SK-N-SH (cell line): ENCODE data around the gene DTD2. TPM values are rescaled to one million over a fixed set of nuclear protein-coding genes. Genes with fewer than 3 reads are reported as not detected.

Experiments used
- CTCF ChIA-PET: fragments of 300-600, 350-600 bp; formaldehyde crosslinking; extraction: SDS; loops from one replicate; lab custom pipeline; 2021; lab: Yijun Ruan, JAX
- POLR2A ChIA-PET: fragments of 350-600 bp; sonication (Branson Sonifier 250); formaldehyde crosslinking; extraction: SDS; loops from one replicate; lab custom pipeline; 2020; ENCODE audit warnings: antibody characterized with exemption, inconsistent platforms; lab: Yijun Ruan, JAX
- DNase-seq: peaks from one replicate; pipeline ENCODE4 v3.0.0; 2012
- H2AFZ ChIP-seq: fragments of 200-600 bp; sonication (generic); 2 replicates; pipeline ENCODE4 v1.8.1; 2016; ENCODE audit warnings: antibody characterized with exemption, mild to moderate bottlenecking, low read depth
- H3F3A ChIP-seq: fragments of 200-600 bp; sonication (generic); replicated peaks from 2 replicates; pipeline ENCODE3; 2016; ENCODE audit warnings: antibody characterized with exemption, mild to moderate bottlenecking; ENCODE audit not compliant: insufficient read depth
- H3K27ac ChIP-seq, 2 experiments: fragments of 200-500 bp in 1 of 2; fragments of 200-600 bp in 1 of 2; sonication (Bioruptor generic) in 1 of 2; sonication (generic), shearing (Covaris generic) in 1 of 2; 2 replicates each; pipeline versions ENCODE4 v1.5.1 to v1.6.1; 2014 to 2016; ENCODE audit warnings: low read depth in 2 of 2, inconsistent platforms in 1 of 2, low read length in 1 of 2, mild to moderate bottlenecking in 1 of 2, mixed read lengths in 1 of 2
- H3K27me3 ChIP-seq: fragments of 200-600 bp; sonication (generic), shearing (Covaris generic); 2 replicates; pipeline ENCODE4 v1.6.1; 2016; ENCODE audit warnings: mixed run types; ENCODE audit not compliant: insufficient read depth
- H3K36me3 ChIP-seq, 2 experiments: fragments of 200-500 bp in 1 of 2; fragments of 200-600 bp in 1 of 2; sonication (Bioruptor generic) in 1 of 2; sonication (generic) in 1 of 2; replicated peaks in 1 of 2; 2 replicates each; pipeline versions ENCODE3 to v1.5.1; 2014 to 2016; ENCODE audit warnings: low read length in 1 of 2, mild to moderate bottlenecking in 1 of 2; ENCODE audit not compliant: insufficient read depth in 2 of 2, control insufficient read depth in 1 of 2
- H3K4me1 ChIP-seq, 2 experiments: fragments of 200-500 bp in 1 of 2; fragments of 200-600 bp in 1 of 2; sonication (Bioruptor generic) in 1 of 2; sonication (generic), shearing (Covaris generic) in 1 of 2; 2 replicates each; pipeline versions ENCODE4 v1.5.1 to v1.6.1; 2014 to 2016; ENCODE audit warnings: low read depth in 1 of 2, low read length in 1 of 2, mixed run types in 1 of 2; ENCODE audit not compliant: insufficient read depth in 2 of 2, control insufficient read depth in 1 of 2
- H3K4me2 ChIP-seq: fragments of 200-600 bp; sonication (generic), shearing (Covaris generic); 2 replicates; pipeline ENCODE4 v1.6.1; 2017; ENCODE audit warnings: mixed run types
- H3K4me3 ChIP-seq, 2 experiments: fragments of 200-500 bp in 1 of 2; fragments of 200-600 bp in 1 of 2; sonication (Bioruptor generic) in 1 of 2; sonication (generic), shearing (Covaris generic) in 1 of 2; 2 replicates each; pipeline versions ENCODE4 v1.5.1 to v1.8.1; 2014 to 2016; ENCODE audit warnings: low read depth in 2 of 2, inconsistent platforms in 1 of 2, low read length in 1 of 2, mild to moderate bottlenecking in 1 of 2, mixed read lengths in 1 of 2, moderate library complexity in 1 of 2
- H3K79me2 ChIP-seq: fragments of 200-600 bp; sonication (generic); 2 replicates; pipeline ENCODE4 v1.8.1; 2017; ENCODE audit warnings: mild to moderate bottlenecking; ENCODE audit not compliant: insufficient read depth
- H3K9ac ChIP-seq: fragments of 200-600 bp; sonication (generic); 2 replicates; pipeline ENCODE4 v1.6.1; 2017; ENCODE audit warnings: mixed run types
- H3K9me2 ChIP-seq: fragments of 200-600 bp; sonication (generic); 2 replicates; pipeline ENCODE4 v1.6.1; 2017; ENCODE audit warnings: mixed run types
- H3K9me3 ChIP-seq: fragments of 200-600 bp; sonication (generic); 2 replicates; pipeline ENCODE4 v1.6.1; 2017; ENCODE audit warnings: mixed run types, mild to moderate bottlenecking, moderate library complexity
- H4K20me1 ChIP-seq: fragments of 200-600 bp; sonication (generic); 2 replicates; pipeline ENCODE4 v1.6.1; 2017; ENCODE audit warnings: mild to moderate bottlenecking, mixed run types; ENCODE audit not compliant: insufficient read depth
- EP300 ChIP-seq, 2 experiments: IDR thresholded peaks; 2 replicates each; pipeline versions ENCODE4 v1.4.0 to v1.6.1; 2012; ENCODE audit warnings: borderline replicate concordance in 1 of 2, low read depth in 1 of 2, low read length in 1 of 2
- EZH2phosphoT487 ChIP-seq: fragments of 200-600 bp; sonication (generic); IDR thresholded peaks from 2 replicates; pipeline ENCODE4 v1.6.1; 2017; ENCODE audit warnings: low read depth, mixed run types, mild to moderate bottlenecking, antibody characterized with exemption, moderate library complexity, borderline replicate concordance
- FOXJ3 ChIP-seq: sonication (generic); formaldehyde crosslinking; IDR thresholded peaks from 2 replicates; pipeline ENCODE4 v1.5.1; 2020; ENCODE audit warnings: mild to moderate bottlenecking, missing genetic modification reagents
- MXI1 ChIP-seq: IDR thresholded peaks from 2 replicates; pipeline ENCODE4 v1.6.1; 2012; ENCODE audit warnings: mild to moderate bottlenecking, low read depth, low read length, improper control_type of control experiment
- POLR2AphosphoS5 ChIP-seq: IDR thresholded peaks from 2 replicates; pipeline ENCODE4 v1.6.1; 2012; ENCODE audit warnings: low read depth, low read length
- RFX5 ChIP-seq: IDR thresholded peaks from 2 replicates; pipeline ENCODE4 v1.6.1; 2012; ENCODE audit warnings: mild to moderate bottlenecking, improper control_type of control experiment, low read length
- SIN3A ChIP-seq: IDR thresholded peaks from 2 replicates; pipeline ENCODE4 v1.6.1; 2012; ENCODE audit warnings: low read depth, mild to moderate bottlenecking, low read length, moderate library complexity, borderline replicate concordance
- TCF12 ChIP-seq: IDR thresholded peaks from 2 replicates; pipeline ENCODE4 v1.4.0; 2012
- YY1 ChIP-seq: IDR thresholded peaks from 2 replicates; pipeline ENCODE4 v1.4.0; 2012; ENCODE audit warnings: low read depth, mild to moderate bottlenecking
- WGBS: methylation state at CpG from one replicate; pipeline ENCODE4 v1.1.6; 2017; ENCODE audit warnings: low lambda C conversion rate; 5-methylcytosine and 5-hydroxymethylcytosine counted together
- polyA plus RNA-seq, 3 experiments: library from polyadenylated mRNA; depleted of rRNA; stranded (reverse); fragments of >200 nt; gene quantifications; 2 replicates each; pipeline ENCODE4 v1.2.3, GENCODE V29; 2012
- TF ChIP-seq, protein P1 (sequence below): fragments of 150-350 bp; IDR thresholded peaks from 2 replicates; pipeline ENCODE4 v1.6.1; 2017; ENCODE audit warnings: antibody characterized with exemption, low read length, low read depth, borderline replicate concordance
- TF ChIP-seq, protein P2 (sequence below): fragments of 200-600 bp; sonication (generic); IDR thresholded peaks from 2 replicates; pipeline ENCODE4 v1.6.1; 2017; ENCODE audit warnings: antibody characterized with exemption, mild to moderate bottlenecking, moderate library complexity
- TF ChIP-seq, protein P3 (sequence below): IDR thresholded peaks from 2 replicates; pipeline ENCODE4; 2012
- TF ChIP-seq, protein P4 (sequence below): IDR thresholded peaks from 2 replicates; pipeline ENCODE4 v1.4.0; 2012; ENCODE audit warnings: low read depth, borderline replicate concordance

Gene DTD2
- polyA plus RNA-seq, 1 of the 3 experiments (the other 2 are of a cell fraction) = 10.5 TPM

DNA sequence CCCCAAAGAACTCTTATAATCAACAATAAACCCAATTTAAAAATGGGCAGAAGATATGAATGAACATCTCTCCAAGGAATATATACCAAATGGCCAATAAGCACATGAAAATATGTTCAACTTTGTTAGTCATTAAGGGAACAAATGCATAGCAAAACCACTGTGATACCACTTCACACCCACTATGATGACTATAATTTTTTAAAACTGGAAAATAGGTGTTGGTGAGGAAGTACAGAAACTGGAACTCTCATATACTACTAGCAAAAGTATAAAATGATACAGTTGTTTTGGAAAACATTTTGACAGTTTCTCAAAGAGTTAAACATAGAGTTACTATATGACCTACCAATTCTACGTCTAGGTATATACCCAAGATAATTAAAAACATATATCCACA, 27.5 kb downstream of the DTD2 start:
- Histone ChIP-seq H4K20me1 (no peaks in the 10 kb centered on the region), H2AFZ (no peak overlapping the region), H3K4me2 (no peak overlapping the region), H3K4me3 (no peak overlapping the region), H3K79me2 (no peaks in the 10 kb centered on the region), H3K9ac (no peak overlapping the region), H3K9me3 (no peaks in the 10 kb centered on the region), H3K36me3 (peaks cover 0 to 6% of the 10 kb centered on the region in 2 experiments), H3K9me2 (no peaks in the 10 kb centered on the region)
- ChIA-PET POLR2A (no interaction called here), CTCF (interaction anchor here (2.2 kb wide), 1 partner anchor 20 kb away, joined by 10 read pairs; no protein-coding TSS in a partner anchor)
- no peak for DNase-seq
- 97% methylated on average over 1 of the region's 1 CpG for WGBS
- TF ChIP-seq TCF12 (no peak), POLR2AphosphoS5 (no peak), YY1 (no peak), EZH2phosphoT487 (no peak), MXI1 (no peak), FOXJ3 (CRISPR knock-in tag) (no peak), RFX5 (no peak), EP300 (IDR thresholded peaks at IDR 0.05; ENCODE audit: borderline replicate concordance in 1 of 2, low read depth in 1 of 2, low read length in 1 of 2) (no peak), SIN3A (no peak)
- TF ChIP-seq, protein P1, sequence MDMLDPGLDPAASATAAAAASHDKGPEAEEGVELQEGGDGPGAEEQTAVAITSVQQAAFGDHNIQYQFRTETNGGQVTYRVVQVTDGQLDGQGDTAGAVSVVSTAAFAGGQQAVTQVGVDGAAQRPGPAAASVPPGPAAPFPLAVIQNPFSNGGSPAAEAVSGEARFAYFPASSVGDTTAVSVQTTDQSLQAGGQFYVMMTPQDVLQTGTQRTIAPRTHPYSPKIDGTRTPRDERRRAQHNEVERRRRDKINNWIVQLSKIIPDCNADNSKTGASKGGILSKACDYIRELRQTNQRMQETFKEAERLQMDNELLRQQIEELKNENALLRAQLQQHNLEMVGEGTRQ = no peak
- TF ChIP-seq, protein P2, sequence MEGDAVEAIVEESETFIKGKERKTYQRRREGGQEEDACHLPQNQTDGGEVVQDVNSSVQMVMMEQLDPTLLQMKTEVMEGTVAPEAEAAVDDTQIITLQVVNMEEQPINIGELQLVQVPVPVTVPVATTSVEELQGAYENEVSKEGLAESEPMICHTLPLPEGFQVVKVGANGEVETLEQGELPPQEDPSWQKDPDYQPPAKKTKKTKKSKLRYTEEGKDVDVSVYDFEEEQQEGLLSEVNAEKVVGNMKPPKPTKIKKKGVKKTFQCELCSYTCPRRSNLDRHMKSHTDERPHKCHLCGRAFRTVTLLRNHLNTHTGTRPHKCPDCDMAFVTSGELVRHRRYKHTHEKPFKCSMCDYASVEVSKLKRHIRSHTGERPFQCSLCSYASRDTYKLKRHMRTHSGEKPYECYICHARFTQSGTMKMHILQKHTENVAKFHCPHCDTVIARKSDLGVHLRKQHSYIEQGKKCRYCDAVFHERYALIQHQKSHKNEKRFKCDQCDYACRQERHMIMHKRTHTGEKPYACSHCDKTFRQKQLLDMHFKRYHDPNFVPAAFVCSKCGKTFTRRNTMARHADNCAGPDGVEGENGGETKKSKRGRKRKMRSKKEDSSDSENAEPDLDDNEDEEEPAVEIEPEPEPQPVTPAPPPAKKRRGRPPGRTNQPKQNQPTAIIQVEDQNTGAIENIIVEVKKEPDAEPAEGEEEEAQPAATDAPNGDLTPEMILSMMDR = no peak
- TF ChIP-seq, protein P3, sequence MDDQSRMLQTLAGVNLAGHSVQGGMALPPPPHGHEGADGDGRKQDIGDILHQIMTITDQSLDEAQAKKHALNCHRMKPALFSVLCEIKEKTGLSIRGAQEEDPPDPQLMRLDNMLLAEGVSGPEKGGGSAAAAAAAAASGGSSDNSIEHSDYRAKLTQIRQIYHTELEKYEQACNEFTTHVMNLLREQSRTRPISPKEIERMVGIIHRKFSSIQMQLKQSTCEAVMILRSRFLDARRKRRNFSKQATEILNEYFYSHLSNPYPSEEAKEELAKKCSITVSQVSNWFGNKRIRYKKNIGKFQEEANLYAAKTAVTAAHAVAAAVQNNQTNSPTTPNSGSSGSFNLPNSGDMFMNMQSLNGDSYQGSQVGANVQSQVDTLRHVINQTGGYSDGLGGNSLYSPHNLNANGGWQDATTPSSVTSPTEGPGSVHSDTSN = no peak
- TF ChIP-seq, protein P4, sequence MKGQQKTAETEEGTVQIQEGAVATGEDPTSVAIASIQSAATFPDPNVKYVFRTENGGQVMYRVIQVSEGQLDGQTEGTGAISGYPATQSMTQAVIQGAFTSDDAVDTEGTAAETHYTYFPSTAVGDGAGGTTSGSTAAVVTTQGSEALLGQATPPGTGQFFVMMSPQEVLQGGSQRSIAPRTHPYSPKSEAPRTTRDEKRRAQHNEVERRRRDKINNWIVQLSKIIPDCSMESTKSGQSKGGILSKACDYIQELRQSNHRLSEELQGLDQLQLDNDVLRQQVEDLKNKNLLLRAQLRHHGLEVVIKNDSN = no peak
- TF ChIP-seq, all 33 proteins: peak for 0
- Histone ChIP-seq H3K4me1 (peaks cover 0 to 6% of the 10 kb centered on the region in 2 experiments; a peak in 2 of 4 replicates), H3F3A (no peaks in the 10 kb centered on the region), H3K27ac (no peak overlapping the region), H3K27me3 (no peaks in the 10 kb centered on the region)
